Trophoblast cell (in vitro differentiated cells and primary cell): ENCODE measurements around the gene ZBTB16.

ENCODE experiments used
- DNase-seq, 2 donors: peaks; one replicate each; pipeline ENCODE4 v3.0.0-alpha.2; 2016
- H2AFZ ChIP-seq: 2 replicates; pipeline ENCODE4 v1.6.1; 2013; ENCODE audit warnings: low read length, moderate library complexity, mild to moderate bottlenecking; ENCODE audit not compliant: insufficient read depth, poor library complexity
- H2AK5ac ChIP-seq: 2 replicates; pipeline ENCODE4 v1.6.1; 2013; ENCODE audit warnings: mild to moderate bottlenecking, low read length
- H2BK120ac ChIP-seq: 2 replicates; pipeline ENCODE4 v1.6.1; 2013; ENCODE audit warnings: low read length, mild to moderate bottlenecking, moderate library complexity; ENCODE audit not compliant: insufficient read depth, poor library complexity
- H2BK12ac ChIP-seq: 2 replicates; pipeline ENCODE4 v1.6.1; 2013; ENCODE audit warnings: mild to moderate bottlenecking, low read length, moderate library complexity
- H2BK5ac ChIP-seq: 2 replicates; pipeline ENCODE4 v1.6.1; 2013; ENCODE audit warnings: low read length, low read depth, moderate library complexity, mild to moderate bottlenecking; ENCODE audit not compliant: poor library complexity
- H3K14ac ChIP-seq: 2 replicates; pipeline ENCODE4 v1.6.1; 2013; ENCODE audit warnings: mild to moderate bottlenecking, low read length
- H3K18ac ChIP-seq: 2 replicates; pipeline ENCODE4 v1.6.1; 2013; ENCODE audit warnings: mild to moderate bottlenecking, low read length
- H3K23ac ChIP-seq: 2 replicates; pipeline ENCODE4 v1.6.1; 2013; ENCODE audit warnings: low read length
- H3K27ac ChIP-seq: 2 replicates; pipeline ENCODE4 v1.5.1; 2013; ENCODE audit warnings: low read depth, mild to moderate bottlenecking, inconsistent platforms, low read length, moderate library complexity
- H3K27me3 ChIP-seq: 2 replicates; pipeline ENCODE4 v1.6.1; 2013; ENCODE audit warnings: inconsistent platforms, mild to moderate bottlenecking, low read length, moderate library complexity; ENCODE audit not compliant: insufficient read depth
- H3K36me3 ChIP-seq, 2 experiments: 1 replicate in 1 of 2; 2 replicates in 1 of 2; pipeline ENCODE4 v1.6.1; 2013; ENCODE audit warnings: low read length in 2 of 2, mild to moderate bottlenecking in 2 of 2, moderate library complexity in 1 of 2; ENCODE audit not compliant: insufficient read depth in 2 of 2, control insufficient read depth in 1 of 2
- H3K4ac ChIP-seq: 2 replicates; pipeline ENCODE4 v1.6.1; 2013; ENCODE audit warnings: low read depth, mild to moderate bottlenecking, low read length, moderate library complexity
- H3K4me1 ChIP-seq, 2 experiments: 1 replicate in 1 of 2; 2 replicates in 1 of 2; pipeline ENCODE4 v1.6.1; 2013; ENCODE audit warnings: low read length in 2 of 2, mild to moderate bottlenecking in 2 of 2, moderate library complexity in 1 of 2; ENCODE audit not compliant: insufficient read depth in 2 of 2, control insufficient read depth in 1 of 2
- H3K4me2 ChIP-seq: 2 replicates; pipeline ENCODE4 v1.6.1; 2013; ENCODE audit warnings: inconsistent platforms, mild to moderate bottlenecking, low read length, moderate library complexity
- H3K4me3 ChIP-seq: 2 replicates; pipeline ENCODE4 v1.5.1; 2013; ENCODE audit warnings: mild to moderate bottlenecking, low read depth, low read length, inconsistent platforms
- H3K79me1 ChIP-seq: one replicate; pipeline ENCODE4 v1.6.1; 2013; ENCODE audit warnings: low read length
- H3K79me2 ChIP-seq: 2 replicates; pipeline ENCODE4 v1.6.1; 2013; ENCODE audit warnings: low read length, mild to moderate bottlenecking; ENCODE audit not compliant: control insufficient read depth, insufficient read depth, poor library complexity
- H3K9ac ChIP-seq: 2 replicates; pipeline ENCODE4 v1.6.1; 2013; ENCODE audit warnings: mild to moderate bottlenecking, low read length
- H3K9me3 ChIP-seq: 2 replicates; pipeline ENCODE4 v1.6.1; 2013; ENCODE audit warnings: low read depth, mild to moderate bottlenecking, control low read depth, inconsistent platforms, low read length; ENCODE audit not compliant: insufficient read depth
- H4K12ac ChIP-seq: 2 replicates; pipeline ENCODE4 v1.6.1; 2013; ENCODE audit warnings: low read depth, mild to moderate bottlenecking, low read length, moderate library complexity
- H4K8ac ChIP-seq: 2 replicates; pipeline ENCODE4 v1.6.1; 2013; ENCODE audit warnings: low read depth, mild to moderate bottlenecking, low read length, moderate library complexity
- H4K91ac ChIP-seq: one replicate; pipeline ENCODE4 v1.6.1; 2013; ENCODE audit warnings: low read depth, mild to moderate bottlenecking, low read length, moderate library complexity
- WGBS: extraction: QIAGEN DNeasy Blood & Tissue Kit; methylation state at CpG from one replicate; pipeline ENCODE4 v1.1.7; 2013; ENCODE audit warnings: missing lambda C conversion rate; ENCODE audit not compliant: insufficient read length, insufficient coverage; ENCODE audit errors: extremely low coverage; 5-methylcytosine and 5-hydroxymethylcytosine counted together

The ZBTB16 gene

DNA sequence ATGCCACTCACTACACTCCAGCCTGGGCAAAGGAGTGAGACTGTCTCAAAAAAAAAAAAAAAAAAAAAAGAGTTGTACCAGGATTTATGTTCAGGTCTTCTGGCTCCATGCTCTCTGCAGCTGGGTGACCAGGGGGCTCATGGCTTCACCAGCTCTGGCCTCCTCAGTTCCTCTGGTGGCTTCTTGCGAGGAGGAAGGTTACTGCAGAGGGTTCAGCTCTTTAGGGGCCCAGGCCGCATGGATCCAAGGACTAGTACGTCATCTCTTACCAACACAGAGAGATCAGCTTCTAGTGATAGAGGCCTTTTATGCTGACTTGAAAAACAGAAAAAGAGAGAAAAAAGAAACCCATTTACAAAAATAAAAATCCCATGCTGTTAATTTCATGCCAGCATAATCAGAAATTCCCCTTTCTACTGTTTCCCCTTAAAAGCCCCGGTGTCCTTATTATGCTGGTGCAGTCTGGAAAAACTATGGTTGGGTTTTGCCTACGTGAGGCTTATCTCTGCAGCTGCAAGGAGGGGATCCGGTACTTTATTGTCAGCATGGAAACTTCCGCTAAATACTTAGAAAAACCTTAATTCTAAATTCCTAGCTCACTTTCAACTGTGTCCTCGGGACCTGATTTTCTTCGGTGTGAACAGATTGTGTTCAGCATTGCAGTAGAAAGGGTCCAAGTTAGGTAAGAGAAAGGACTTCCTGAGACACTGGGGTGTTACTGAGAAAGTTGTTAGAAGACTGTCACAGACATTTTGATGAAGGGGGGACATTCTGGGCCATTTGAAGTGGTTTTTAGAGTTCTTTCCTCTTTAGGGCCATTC lies 13.7 kb downstream of the ZBTB16 start:
- H3K27ac ChIP-seq = no peak overlapping the region
- H3K36me3 ChIP-seq = no peaks in the 10 kb centered on the region
- H3K4me1 ChIP-seq = peaks cover 5 to 10% of the 10 kb centered on the region in 2 experiments
- no peak overlapping the region for H3K4me2 ChIP-seq
- no peak overlapping the region for H3K14ac ChIP-seq
- H3K79me1 ChIP-seq = no peaks in the 10 kb centered on the region
- H3K4ac ChIP-seq = no peak overlapping the region
- H2BK5ac ChIP-seq = no peak overlapping the region
- no peak overlapping the region for H3K18ac ChIP-seq
- H4K8ac ChIP-seq = no peak overlapping the region
- no peak overlapping the region for H2AK5ac ChIP-seq
- H3K79me2 ChIP-seq = no peaks in the 10 kb centered on the region
- no peak overlapping the region for H4K91ac ChIP-seq
- no peak overlapping the region for H2BK12ac ChIP-seq
- H3K4me3 ChIP-seq = no peak overlapping the region
- no peak overlapping the region for H3K23ac ChIP-seq
- no peak overlapping the region for H3K9ac ChIP-seq
- H2BK120ac ChIP-seq = no peak overlapping the region
- H3K9me3 ChIP-seq = no peaks in the 10 kb centered on the region
- no peak overlapping the region for H4K12ac ChIP-seq
- WGBS = no CpG with 5 or more reads among the region's 9 CpGs
- no peak overlapping the region for H2AFZ ChIP-seq
- no peak for DNase-seq
- no peaks in the 10 kb centered on the region for H3K27me3 ChIP-seq

- Histone ChIP-seq H3K27me3 (no peaks in the 10 kb centered on the region), H2BK5ac (no peak overlapping the region), H3K79me1 (no peaks in the 10 kb centered on the region), H3K23ac (no peak overlapping the region), H3K27ac (no peak overlapping the region), H2AK5ac (no peak overlapping the region), H4K91ac (no peak overlapping the region), H3K4me1 (peaks cover 5 to 10% of the 10 kb centered on the region in 2 experiments), H3K4ac (no peak overlapping the region), H2BK120ac (no peak overlapping the region), H2AFZ (no peak overlapping the region), H3K9ac (no peak overlapping the region), H3K14ac (no peak overlapping the region), H3K4me3 (no peak overlapping the region), H3K4me2 (no peak overlapping the region), H3K18ac (no peak overlapping the region), H4K12ac (no peak overlapping the region), H3K79me2 (no peaks in the 10 kb centered on the region), H2BK12ac (no peak overlapping the region), H3K36me3 (no peaks in the 10 kb centered on the region), H4K8ac (no peak overlapping the region), H3K9me3 (no peaks in the 10 kb centered on the region)
- WGBS = no CpG with 5 or more reads among the region's 11 CpGs
- DNase-seq = no peak
These were observed 14.4 kb downstream of the ZBTB16 start for GRCh38 chr11:114073828-114074381.

GRCh38 chr11:114074546-114075343 lies 15.2 kb downstream of the ZBTB16 start:
- H2BK12ac ChIP-seq = no peak overlapping the region
- H3K14ac ChIP-seq = no peak overlapping the region
- no peaks in the 10 kb centered on the region for H3K27me3 ChIP-seq
- no peaks in the 10 kb centered on the region for H3K9me3 ChIP-seq
- no peak overlapping the region for H4K8ac ChIP-seq
- no peak overlapping the region for H3K9ac ChIP-seq
- no peak overlapping the region for H3K23ac ChIP-seq
- WGBS = no CpG with 5 or more reads among the region's 21 CpGs
- no peaks in the 10 kb centered on the region for H3K79me1 ChIP-seq
- peaks cover 5 to 10% of the 10 kb centered on the region in 2 experiments for H3K4me1 ChIP-seq
- no peak overlapping the region for H2AFZ ChIP-seq
- no peak overlapping the region for H2AK5ac ChIP-seq
- H3K27ac ChIP-seq = no peak overlapping the region
- no peaks in the 10 kb centered on the region for H3K36me3 ChIP-seq
- no peak for DNase-seq
- no peak overlapping the region for H3K4me2 ChIP-seq
- no peak overlapping the region for H2BK120ac ChIP-seq
- no peak overlapping the region for H3K4ac ChIP-seq
- no peak overlapping the region for H4K91ac ChIP-seq
- H3K4me3 ChIP-seq = no peak overlapping the region
- no peak overlapping the region for H3K18ac ChIP-seq
- no peak overlapping the region for H4K12ac ChIP-seq
- no peaks in the 10 kb centered on the region for H3K79me2 ChIP-seq
- H2BK5ac ChIP-seq = no peak overlapping the region

DNA sequence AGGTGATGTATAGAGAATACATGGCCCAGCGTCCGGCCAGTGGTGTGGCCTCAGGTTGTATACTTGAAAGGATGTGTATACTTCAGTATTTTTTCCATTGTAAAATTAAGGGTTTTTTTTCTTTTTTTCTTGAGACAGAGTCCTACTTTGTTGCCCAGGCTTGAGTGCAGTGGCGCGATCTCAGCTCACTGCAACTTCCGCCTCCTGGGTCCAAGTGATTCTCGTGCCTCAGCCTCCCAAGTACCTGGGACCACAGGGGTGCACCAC lies 15.8 kb downstream of the ZBTB16 start:
- Histone ChIP-seq H3K9ac (no peak overlapping the region), H4K8ac (no peak overlapping the region), H3K79me2 (no peaks in the 10 kb centered on the region), H2AK5ac (no peak overlapping the region), H3K4ac (no peak overlapping the region), H2BK120ac (no peak overlapping the region), H3K9me3 (no peaks in the 10 kb centered on the region), H3K4me3 (no peak overlapping the region), H3K27me3 (no peaks in the 10 kb centered on the region), H3K27ac (no peak overlapping the region), H3K79me1 (no peaks in the 10 kb centered on the region), H2BK12ac (no peak overlapping the region), H3K4me2 (no peak overlapping the region), H4K12ac (no peak overlapping the region), H3K18ac (no peak overlapping the region), H3K36me3 (no peaks in the 10 kb centered on the region), H3K4me1 (peaks cover 5 to 10% of the 10 kb centered on the region in 2 experiments), H2AFZ (no peak overlapping the region), H3K14ac (no peak overlapping the region), H4K91ac (no peak overlapping the region), H3K23ac (no peak overlapping the region), H2BK5ac (no peak overlapping the region)
- no peak for DNase-seq
- WGBS = no CpG with 5 or more reads among the region's 6 CpGs
